Measurements from ENCODE around the gene CFAP74. TPM values are rescaled to one million over a fixed set of nuclear protein-coding genes. Genes with fewer than 3 reads are reported as not detected.

The CFAP74 gene
- polyA plus RNA-seq, 2 of the 4 experiments (the other 2 are of a cell fraction): 0.03 to 0.04 TPM

GRCh38 chr1:1940123-1940425 is 63.5 kb downstream of the CFAP74 start:
- ATAC-seq (no peak), FAIRE-seq (no peak), DNase-seq (ENCODE audit: low read depth in 1 of 2, low spot score in 1 of 2) (no peak)
- Histone ChIP-seq H3K4me1 (no peaks in the 10 kb centered on the region), H3K4me3 (no peak overlapping the region), H3K9me3 (no peaks in the 10 kb centered on the region), H3K27ac (no peak overlapping the region), H3K4me2 (no peak overlapping the region)
- POLR2A ChIA-PET: no interaction called here
- no peak for TF ChIP-seq POLR2A (IDR thresholded peaks at IDR 0.05; ENCODE audit: low read length)
- no peak for TF ChIP-seq JUNB (IDR thresholded peaks at IDR 0.05)
- no peak for TF ChIP-seq CBX8 (IDR thresholded peaks at IDR 0.05)
- TF ChIP-seq BCL3 (IDR thresholded peaks at IDR 0.05): no peak
- no peak for TF ChIP-seq BHLHE40 (IDR thresholded peaks at IDR 0.05; ENCODE audit: low read depth, low read length)
- TF ChIP-seq USF2 (IDR thresholded peaks at IDR 0.05): no peak
- no peak for TF ChIP-seq ELK1 (IDR thresholded peaks at IDR 0.05; ENCODE audit: low read depth, low read length)
- TF ChIP-seq FOSL2 (IDR thresholded peaks at IDR 0.05): no peak
- TF ChIP-seq FOSL2 (CRISPR knock-in tag; IDR thresholded peaks at IDR 0.05): no peak
- no peak for TF ChIP-seq GATA3 (IDR thresholded peaks at IDR 0.05; ENCODE audit: borderline replicate concordance)
- TF ChIP-seq ZFP36 (IDR thresholded peaks at IDR 0.05; ENCODE audit: borderline replicate concordance, partially characterized antibody): no peak
- TF ChIP-seq HOXA7 (CRISPR knock-in tag; IDR thresholded peaks at IDR 0.05): no peak
- TF ChIP-seq ESRRA (IDR thresholded peaks at IDR 0.05; ENCODE audit: borderline replicate concordance, low read length): no peak
- TF ChIP-seq MYC (IDR thresholded peaks at IDR 0.05; ENCODE audit: borderline replicate concordance, low read length): no peak
- no peak for TF ChIP-seq JUN (IDR thresholded peaks at IDR 0.05)
- TF ChIP-seq EP300 (IDR thresholded peaks at IDR 0.05): no peak
- no peak for TF ChIP-seq ZC3H11A (IDR thresholded peaks at IDR 0.05)
- TF ChIP-seq POLR2AphosphoS2 (conservative IDR thresholded peaks at IDR 0.05; ENCODE audit: low read length): no peak
- WGBS (ENCODE audit: missing lambda C conversion rate): 70% methylated on average over 10 of the region's 12 CpGs
- CTCF ChIA-PET: interaction anchor here (11.2 to 12.7 kb wide), 2 partner anchors 18 to 103 kb away, joined by 76 to 127 read pairs; no protein-coding TSS in a partner anchor

GRCh38 chr1:1939296-1940122 is 64.1 kb downstream of the CFAP74 start:
- H3K4me3 ChIP-seq: no peak overlapping the region
- DNase-seq (ENCODE audit: low read depth in 1 of 2, low spot score in 1 of 2): no peak
- WGBS (ENCODE audit: missing lambda C conversion rate): 77% methylated on average over 12 of the region's 28 CpGs
- no peaks in the 10 kb centered on the region for H3K4me1 ChIP-seq
- no peak for TF ChIP-seq EP300 (IDR thresholded peaks at IDR 0.05)
- TF ChIP-seq CBX8 (IDR thresholded peaks at IDR 0.05): no peak
- TF ChIP-seq JUNB (IDR thresholded peaks at IDR 0.05): no peak
- no peak for TF ChIP-seq RCOR1 (IDR thresholded peaks at IDR 0.05; ENCODE audit: low read depth, low read length)
- no peak for TF ChIP-seq HOXB13 (CRISPR knock-in tag; IDR thresholded peaks at IDR 0.05; ENCODE audit: low read depth)
- no peak for TF ChIP-seq KDM5A (IDR thresholded peaks at IDR 0.05)
- no peak for TF ChIP-seq EHMT2 (IDR thresholded peaks at IDR 0.05; ENCODE audit: low read depth)
- TF ChIP-seq ELK1 (IDR thresholded peaks at IDR 0.05; ENCODE audit: low read depth, low read length): no peak
- no peak for TF ChIP-seq CHD4 (IDR thresholded peaks at IDR 0.05; ENCODE audit: borderline replicate concordance)
- no peak for TF ChIP-seq CBX2 (IDR thresholded peaks at IDR 0.05; ENCODE audit: borderline replicate concordance, low read depth)
- TF ChIP-seq CHD2 (IDR thresholded peaks at IDR 0.05; ENCODE audit: low read length, partially characterized antibody): no peak
- TF ChIP-seq GATA3 (IDR thresholded peaks at IDR 0.05; ENCODE audit: borderline replicate concordance): no peak
- TF ChIP-seq CEBPB (IDR thresholded peaks at IDR 0.05): no peak
- TF ChIP-seq POLR2AphosphoS2 (conservative IDR thresholded peaks at IDR 0.05; ENCODE audit: low read length): no peak
- TF ChIP-seq FOSL2 (IDR thresholded peaks at IDR 0.05): no peak
- no peak for TF ChIP-seq FOSL2 (CRISPR knock-in tag; IDR thresholded peaks at IDR 0.05)
- no peak for TF ChIP-seq PBX3 (IDR thresholded peaks at IDR 0.05)
- H3K9me3 ChIP-seq: peaks cover 4% of the 10 kb centered on the region; the same call in 1 of the 3 replicates
- FAIRE-seq: no peak
- no peak overlapping the region for H3K27ac ChIP-seq
- H3K4me2 ChIP-seq: no peak overlapping the region
- no peak for ATAC-seq
- ChIA-PET POLR2A (no interaction called here), CTCF (interaction anchor here (11.2 to 12.7 kb wide), 2 partner anchors 18 to 103 kb away, joined by 76 to 127 read pairs; no protein-coding TSS in a partner anchor)
